Activated CD8-positive, alpha-beta memory T cell treated with anti-CD3 and anti-CD28 coated beads for 36 hours (primary cell): ENCODE measurements around the gene ZNF556. TPM values are rescaled to one million over a fixed set of nuclear protein-coding genes. Genes with fewer than 3 reads are reported as not detected.
"Not testable (repeated sequence)": the region's sequence is repeated elsewhere in the genome, so short reads cannot be mapped to it uniquely, and the experiment has no call there.

Source experiments
- CTCF ChIA-PET: fragments of 350-600 bp; sonication (Branson Sonifier 250); formaldehyde crosslinking; loops from one replicate; lab custom pipeline; 2021; ENCODE audit warnings: antibody characterized with exemption; lab: Charles Lee
- POLR2A ChIA-PET: fragments of 350-600 bp; sonication (Branson Sonifier 250); formaldehyde crosslinking; loops from one replicate; lab custom pipeline; 2021; ENCODE audit warnings: antibody characterized with exemption; lab: Charles Lee
- total RNA-seq, 2 experiments: library from RNA; stranded (reverse); gene quantifications; one replicate each; pipeline ENCODE4 v1.2.3, GENCODE V29; 2021

The ZNF556 gene
- total RNA-seq, 2 experiments from 2014 or later, result not detected

- CTCF ChIA-PET, result interaction anchor here (1.0 to 1.5 kb wide), 2 partner anchors 37 to 180 kb away, joined by 3 to 4 read pairs; no protein-coding TSS in a partner anchor
- POLR2A ChIA-PET, result no interaction called here
Observed at GRCh38 chr19:2850256-2850925, 16.7 kb upstream of the ZNF556 start.

- ChIA-PET CTCF (no interaction called here), POLR2A (no interaction called here)
Observed at GRCh38 chr19:2852598-2852997, 14.5 kb upstream of the ZNF556 start.

GRCh38 chr19:2853015-2853606 lies 14.0 kb upstream of the ZNF556 start:
- POLR2A ChIA-PET, result no interaction called here
- CTCF ChIA-PET, result interaction anchor here (1.3 kb wide), 1 partner anchor 98 kb away, joined by 5 read pairs; no protein-coding TSS in a partner anchor

- ChIA-PET CTCF (no interaction called here), POLR2A (no interaction called here)
Observed at GRCh38 chr19:2854849-2855248, 12.3 kb upstream of the ZNF556 start.

GRCh38 chr19:2856457-2857050 lies 10.6 kb upstream of the ZNF556 start:
- CTCF ChIA-PET, result no interaction called here
- POLR2A ChIA-PET, result no interaction called here

- ChIA-PET POLR2A (no interaction called here), CTCF (no interaction called here)
Observed at GRCh38 chr19:2858864-2859263, 8.3 kb upstream of the ZNF556 start.

GRCh38 chr19:2863816-2864215 lies 3.3 kb upstream of the ZNF556 start:
- ChIA-PET CTCF (no interaction called here), POLR2A (no interaction called here)

- ChIA-PET CTCF (interaction anchor here (1.6 kb wide), 1 partner anchor 217 kb away, joined by 4 read pairs; no protein-coding TSS in a partner anchor), POLR2A (no interaction called here)
Observed at GRCh38 chr19:2865334-2866100, 1.6 kb upstream of the ZNF556 start.

GRCh38 chr19:2866495-2867024 lies 575 bp upstream of the ZNF556 start:
- POLR2A ChIA-PET, result no interaction called here
- CTCF ChIA-PET, result interaction anchor here (1.6 kb wide), 1 partner anchor 218 kb away, joined by 4 read pairs; no protein-coding TSS in a partner anchor

GRCh38 chr19:2869618-2870017 lies 2.5 kb downstream of the ZNF556 start:
- ChIA-PET CTCF (interaction anchor here (1.5 kb wide), 1 partner anchor 221 kb away, joined by 5 read pairs; no protein-coding TSS in a partner anchor), POLR2A (no interaction called here)

GRCh38 chr19:2872175-2872574 lies 5.0 kb downstream of the ZNF556 start:
- CTCF ChIA-PET, result interaction anchor here (0.7 to 1.6 kb wide), 3 partner anchors 117 to 224 kb away, joined by 4 to 10 read pairs (median 4); no protein-coding TSS in a partner anchor
- POLR2A ChIA-PET, result not testable (repeated sequence)

- ChIA-PET CTCF (no interaction called here), POLR2A (interaction anchor here (0.8 kb wide), 1 partner anchor 1249 kb away, joined by 4 read pairs; no protein-coding TSS in a partner anchor)
Observed at GRCh38 chr19:2877398-2878331, 10.5 kb downstream of the ZNF556 start.

- CTCF ChIA-PET, result no interaction called here
- POLR2A ChIA-PET, result no interaction called here
Observed at GRCh38 chr19:2883686-2884439, 16.7 kb downstream of the ZNF556 start.

- POLR2A ChIA-PET, result no interaction called here
- CTCF ChIA-PET, result no interaction called here
Observed at GRCh38 chr19:2885736-2886135, 18.6 kb downstream of the ZNF556 start.

GRCh38 chr19:2887391-2887914 lies 20.3 kb downstream of the ZNF556 start:
- POLR2A ChIA-PET, result no interaction called here
- CTCF ChIA-PET, result interaction anchor here (0.5 to 2.7 kb wide), 7 partner anchors 9 to 321 kb away, joined by 3 to 8 read pairs (median 4); partner anchors contain the start of gene ZNF554

- ChIA-PET POLR2A (interaction anchor here (0.6 kb wide), 1 partner anchor 13 kb away, joined by 3 read pairs; the partner anchor contains the start of gene ZNF57), CTCF (interaction anchor here (1.5 to 2.7 kb wide), 2 partner anchors 46 to 69 kb away, joined by 3 to 7 read pairs; partner anchors contain the start of gene ZNF554)
Observed at GRCh38 chr19:2888731-2889224, 21.6 kb downstream of the ZNF556 start.

GRCh38 chr19:2890531-2890930 lies 23.4 kb downstream of the ZNF556 start:
- POLR2A ChIA-PET, result not testable (repeated sequence)

More at GRCh38 chr19:2890531-2890930, 23.4 kb downstream of the ZNF556 start:
- CTCF ChIA-PET, result interaction anchor here (0.5 to 0.6 kb wide), 3 partner anchors 72 to 499 kb away, joined by 3 to 4 read pairs (median 3); no protein-coding TSS in a partner anchor
